K562 (cell line): ENCODE results near the gene CLGN.

ENCODE experiments used
- BDP1 ChIP-seq: IDR thresholded peaks from 3 replicates; pipeline ENCODE4 v1.6.1; 2011; ENCODE audit not compliant: insufficient read length, insufficient read depth
- CREM ChIP-seq: IDR thresholded peaks from 2 replicates; pipeline ENCODE4 v1.6.1; 2014; ENCODE audit warnings: antibody characterized with exemption, low read depth
- CTCF ChIP-seq, 3 experiments: IDR thresholded peaks in 2 of 3; conservative IDR thresholded peaks in 1 of 3; 2 replicates each; pipeline ENCODE4 v1.5.1; 2011 to 2012; ENCODE audit warnings: low read length in 3 of 3, mild to moderate bottlenecking in 3 of 3, control low read depth in 2 of 3, improper control_type of control experiment in 1 of 3, inconsistent platforms in 1 of 3, low read depth in 1 of 3, mixed read lengths in 1 of 3, moderate library complexity in 1 of 3; ENCODE audit not compliant: insufficient read depth in 2 of 3
- HDAC1 ChIP-seq, 2 experiments: fragments of 450-650 bp; IDR thresholded peaks; 2 replicates each; pipeline ENCODE4 v1.6.1; 2016 to 2017; ENCODE audit warnings: inconsistent platforms in 1 of 2, mild to moderate bottlenecking in 1 of 2, moderate library complexity in 1 of 2
- JUN ChIP-seq, 2 experiments: sonication (generic) in 1 of 2; formaldehyde crosslinking in 1 of 2; IDR thresholded peaks; 2 replicates each; pipeline versions ENCODE4 v1.6.1 to v1.8.0; 2012 to 2022; ENCODE audit warnings: borderline replicate concordance in 2 of 2, mild to moderate bottlenecking in 2 of 2, improper control_type of control experiment in 1 of 2, low read depth in 1 of 2, low read length in 1 of 2, missing genetic modification reagents in 1 of 2
- KDM4B ChIP-seq, 2 experiments: fragments of 450-650 bp in 1 of 2; sonication (generic) in 1 of 2; IDR thresholded peaks; 2 replicates each; pipeline ENCODE4 v1.6.1; 2016 to 2017; ENCODE audit warnings: borderline replicate concordance in 2 of 2, antibody characterized with exemption in 1 of 2, low read depth in 1 of 2, mild to moderate bottlenecking in 1 of 2
- LCOR ChIP-seq: sonication (generic); formaldehyde crosslinking; IDR thresholded peaks from 2 replicates; pipeline ENCODE4 v1.8.0; 2022; ENCODE audit warnings: mild to moderate bottlenecking, missing genetic modification reagents
- MYNN ChIP-seq, 2 experiments: sonication (generic); formaldehyde crosslinking in 1 of 2; IDR thresholded peaks; 2 replicates each; pipeline versions ENCODE4 v1.5.0 to v1.6.1; 2016 to 2020; ENCODE audit warnings: antibody characterized with exemption in 1 of 2, missing genetic modification reagents in 1 of 2
- SMC3 ChIP-seq: conservative IDR thresholded peaks from 2 replicates; pipeline ENCODE4 v1.6.1; 2011; ENCODE audit warnings: low read depth, low read length, improper control_type of control experiment; ENCODE audit not compliant: insufficient read depth
- TAF1 ChIP-seq: IDR thresholded peaks from 2 replicates; pipeline ENCODE4 v1.6.1; 2011; ENCODE audit warnings: mild to moderate bottlenecking, low read length, moderate library complexity; ENCODE audit not compliant: insufficient read depth, control insufficient read depth, severe bottlenecking; ENCODE audit errors: extremely low read depth
- ZBTB1 ChIP-seq: sonication (generic); formaldehyde crosslinking; IDR thresholded peaks from 2 replicates; pipeline ENCODE4 v1.8.1; 2023; ENCODE audit warnings: missing genetic modification reagents, low read depth, mild to moderate bottlenecking, borderline replicate concordance
- ZHX1 ChIP-seq: fragments of 150-350 bp; conservative IDR thresholded peaks from 2 replicates; pipeline ENCODE4 v1.6.1; 2014; ENCODE audit warnings: low read length
- TF ChIP-seq, protein P1 (sequence below): sonication (generic); formaldehyde crosslinking; IDR thresholded peaks from 2 replicates; pipeline ENCODE4 v1.8.1; 2023; ENCODE audit warnings: mild to moderate bottlenecking, missing genetic modification reagents

- TF ChIP-seq JUN (IDR thresholded peaks at IDR 0.05; ENCODE audit: borderline replicate concordance, low read depth, low read length) (no peak), JUN (CRISPR knock-in tag; IDR thresholded peaks at IDR 0.05; ENCODE audit: borderline replicate concordance) (no peak), HDAC1 (IDR thresholded peaks at IDR 0.05) (no peak; a peak in 1 of 4 replicates), MYNN (IDR thresholded peaks at IDR 0.05) (no peak), MYNN (CRISPR knock-in tag; IDR thresholded peaks at IDR 0.05) (no peak), CTCF (IDR thresholded peaks at IDR 0.05 in 2 of 3, conservative IDR thresholded peaks at IDR 0.05 in 1 of 3; ENCODE audit: insufficient read depth in 2 of 3, low read depth in 1 of 3, low read length in 3 of 3) (no peak), TAF1 (peak; percentile 62), LCOR (no peak), ZBTB1 (CRISPR knock-in tag) (no peak), ZHX1 (no peak), BDP1 (no peak), KDM4B (IDR thresholded peaks at IDR 0.05; ENCODE audit: borderline replicate concordance in 2 of 2, low read depth in 1 of 2) (no peak), SMC3 (no peak), CREM (peak; percentile 47; the same call in 1 of the 2 replicates)
- TF ChIP-seq, protein P1, sequence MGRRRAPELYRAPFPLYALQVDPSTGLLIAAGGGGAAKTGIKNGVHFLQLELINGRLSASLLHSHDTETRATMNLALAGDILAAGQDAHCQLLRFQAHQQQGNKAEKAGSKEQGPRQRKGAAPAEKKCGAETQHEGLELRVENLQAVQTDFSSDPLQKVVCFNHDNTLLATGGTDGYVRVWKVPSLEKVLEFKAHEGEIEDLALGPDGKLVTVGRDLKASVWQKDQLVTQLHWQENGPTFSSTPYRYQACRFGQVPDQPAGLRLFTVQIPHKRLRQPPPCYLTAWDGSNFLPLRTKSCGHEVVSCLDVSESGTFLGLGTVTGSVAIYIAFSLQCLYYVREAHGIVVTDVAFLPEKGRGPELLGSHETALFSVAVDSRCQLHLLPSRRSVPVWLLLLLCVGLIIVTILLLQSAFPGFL (CRISPR knock-in tag): no peak
These were observed 53.9 kb downstream of the CLGN start, which contains the start of gene SCOC for GRCh38 chr4:140373328-140374129.
